Cardiac muscle cell (in vitro differentiated cells and primary cell): Measurements from ENCODE around the gene LAIR2. TPM values are rescaled to one million over a fixed set of nuclear protein-coding genes. Genes with fewer than 3 reads are reported as not detected.

Experiments
- DNase-seq, 2 donors: peaks; one replicate each; pipeline versions ENCODE4 v3.0.0 to v3.0.0-alpha.2; 2010 to 2017; ENCODE audit warnings: low read depth in 1 of 2, low spot score in 1 of 2
- H3K27ac ChIP-seq: fragments of 200-600 bp; sonication (generic); 2 replicates; pipeline ENCODE4 v1.5.1; 2016
- H3K27me3 ChIP-seq: fragments of 200-600 bp; sonication (generic); 2 replicates; pipeline ENCODE4 v1.6.0; 2016; ENCODE audit warnings: control low read depth
- H3K36me3 ChIP-seq: fragments of 200-600 bp; sonication (generic); 2 replicates; pipeline ENCODE4 v1.5.1; 2016; ENCODE audit warnings: control low read depth
- H3K4me1 ChIP-seq: fragments of 200-600 bp; sonication (generic); 2 replicates; pipeline ENCODE4 v1.8.1; 2017; ENCODE audit warnings: low read depth, mild to moderate bottlenecking, mixed run types
- H3K4me3 ChIP-seq: fragments of 200-600 bp; sonication (generic); 2 replicates; pipeline ENCODE4 v1.5.1; 2016; ENCODE audit warnings: mild to moderate bottlenecking
- H3K9me3 ChIP-seq: fragments of 200-600 bp; sonication (generic); 2 replicates; pipeline ENCODE4 v1.5.1; 2017; ENCODE audit warnings: low read depth, mild to moderate bottlenecking, control low read depth
- CTCF ChIP-seq: IDR thresholded peaks from 2 replicates; pipeline ENCODE4 v1.5.1; 2012; ENCODE audit warnings: low read depth, mild to moderate bottlenecking, low read length
- polyA plus RNA-seq: library from polyadenylated mRNA; unstranded; fragments of >200 nt; fragmentation: Nextera tagmentation; extraction: Ambion mirVana; gene quantifications from 2 replicates; pipeline ENCODE4 v1.2.1, GENCODE V29; 2016
- total RNA-seq: library from RNA; depleted of rRNA; stranded (reverse); fragments of >200 nt; gene quantifications from 2 replicates; pipeline ENCODE4 v1.2.3, GENCODE V29; 2016

The LAIR2 gene
- total and polyA plus RNA-seq, 2 experiments from 2014 or later, result not detected

GRCh38 chr19:54475706-54476105 is 26.9 kb upstream of the LAIR2 start:
- Histone ChIP-seq H3K9me3 (no peaks in the 10 kb centered on the region), H3K36me3 (no peaks in the 10 kb centered on the region), H3K4me3 (no peak overlapping the region), H3K27ac (no peak overlapping the region), H3K4me1 (no peaks in the 10 kb centered on the region), H3K27me3 (peaks cover 10% of the 10 kb centered on the region)
- no peak for TF ChIP-seq CTCF
- no peak for DNase-seq

- TF ChIP-seq CTCF, result no peak
- DNase-seq, result no peak
- H3K9me3 ChIP-seq, result no peaks in the 10 kb centered on the region
- no peak overlapping the region for H3K4me3 ChIP-seq
- no peaks in the 10 kb centered on the region for H3K4me1 ChIP-seq
- no peaks in the 10 kb centered on the region for H3K36me3 ChIP-seq
- H3K27me3 ChIP-seq, result no peaks in the 10 kb centered on the region
- H3K27ac ChIP-seq, result no peak overlapping the region
Observed at GRCh38 chr19:54477650-54478049, 25.0 kb upstream of the LAIR2 start.

- Histone ChIP-seq H3K36me3 (no peaks in the 10 kb centered on the region), H3K27ac (no peak overlapping the region), H3K27me3 (no peaks in the 10 kb centered on the region), H3K4me3 (no peak overlapping the region), H3K9me3 (no peaks in the 10 kb centered on the region), H3K4me1 (no peaks in the 10 kb centered on the region)
- peak; percentile 65 for TF ChIP-seq CTCF
- DNase-seq, result peak; percentile 64 to 80
Observed at GRCh38 chr19:54478677-54479266, 23.9 kb upstream of the LAIR2 start.

GRCh38 chr19:54480051-54480450 is 22.6 kb upstream of the LAIR2 start:
- Histone ChIP-seq H3K9me3 (no peaks in the 10 kb centered on the region), H3K36me3 (no peaks in the 10 kb centered on the region), H3K27ac (no peak overlapping the region), H3K4me3 (no peak overlapping the region), H3K27me3 (no peaks in the 10 kb centered on the region), H3K4me1 (no peaks in the 10 kb centered on the region)
- DNase-seq, result no peak
- TF ChIP-seq CTCF, result no peak

GRCh38 chr19:54481326-54481930 is 21.2 kb upstream of the LAIR2 start:
- Histone ChIP-seq H3K4me3 (no peak overlapping the region), H3K4me1 (no peaks in the 10 kb centered on the region), H3K27ac (no peak overlapping the region), H3K36me3 (no peaks in the 10 kb centered on the region), H3K27me3 (no peaks in the 10 kb centered on the region), H3K9me3 (no peaks in the 10 kb centered on the region)
- TF ChIP-seq CTCF, result peak; percentile 73
- peak; percentile 65 to 84 for DNase-seq
